Keratinocyte (primary cell): ENCODE measurements around the gene CCDC83. TPM values are rescaled to one million over a fixed set of nuclear protein-coding genes. Genes with fewer than 3 reads are reported as not detected.

ENCODE experiments used
- DNase-seq: peaks from one replicate; pipeline ENCODE4 v3.0.0-alpha.2; 2011; ENCODE audit warnings: low read depth, missing footprints, low spot score
- FAIRE-seq: peaks from 2 replicates; lab custom pipeline; 2011; peaks lifted over from hg19 to GRCh38; lab: Jason Lieb, UNC
- H2AFZ ChIP-seq: 2 replicates; pipeline ENCODE4 v1.6.0; 2012; ENCODE audit warnings: low read length, control low read depth, inconsistent platforms; ENCODE audit not compliant: control insufficient read depth
- H3K27ac ChIP-seq: 2 replicates; pipeline ENCODE4 v1.5.1; 2011; ENCODE audit warnings: low read length; ENCODE audit not compliant: control insufficient read depth, insufficient read depth
- H3K27me3 ChIP-seq: 3 replicates; pipeline ENCODE4 v1.6.0; 2011; ENCODE audit warnings: low read length; ENCODE audit not compliant: control insufficient read depth, insufficient read depth; ENCODE audit errors: extremely low read depth
- H3K36me3 ChIP-seq, 2 experiments: 2 replicates in 1 of 2; 3 replicates in 1 of 2; pipeline ENCODE4 v1.5.1; 2011; ENCODE audit warnings: low read length in 2 of 2, mild to moderate bottlenecking in 1 of 2; ENCODE audit not compliant: control insufficient read depth in 2 of 2, insufficient read depth in 2 of 2; ENCODE audit errors: extremely low read depth in 1 of 2
- H3K4me1 ChIP-seq: 3 replicates; pipeline ENCODE4 v1.5.1; 2011; ENCODE audit warnings: low read length; ENCODE audit not compliant: control insufficient read depth, insufficient read depth; ENCODE audit errors: extremely low read depth
- H3K4me2 ChIP-seq: 3 replicates; pipeline ENCODE4 v1.6.0; 2011; ENCODE audit warnings: low read depth, low read length; ENCODE audit not compliant: control insufficient read depth, insufficient read depth; ENCODE audit errors: extremely low read depth
- H3K4me3 ChIP-seq, 3 experiments: fragments of 200-600 bp in 1 of 3; sonication (generic) in 1 of 3; 2 replicates in 2 of 3; 3 replicates in 1 of 3; pipeline ENCODE4 v1.5.1; 2011 to 2016; ENCODE audit warnings: low read length in 3 of 3, mild to moderate bottlenecking in 3 of 3, control low read depth in 2 of 3, inconsistent platforms in 1 of 3, low read depth in 1 of 3, mixed read lengths in 1 of 3, mixed run types in 1 of 3, moderate library complexity in 1 of 3; ENCODE audit not compliant: control insufficient read depth in 2 of 3, insufficient read depth in 2 of 3; ENCODE audit errors: extremely low read depth in 1 of 3
- H3K79me2 ChIP-seq: 2 replicates; pipeline ENCODE4 v1.6.0; 2012; ENCODE audit warnings: low read length; ENCODE audit not compliant: control insufficient read depth, insufficient read depth
- H3K9ac ChIP-seq: 3 replicates; pipeline ENCODE4 v1.6.0; 2011; ENCODE audit warnings: low read length; ENCODE audit not compliant: control insufficient read depth, insufficient read depth; ENCODE audit errors: extremely low read depth
- H3K9me1 ChIP-seq: 3 replicates; pipeline ENCODE4 v1.6.0; 2011; ENCODE audit warnings: low read length; ENCODE audit not compliant: control insufficient read depth, insufficient read depth; ENCODE audit errors: extremely low read depth
- H3K9me3 ChIP-seq: 2 replicates; pipeline ENCODE4 v1.5.1; 2012; ENCODE audit warnings: low read depth, low read length; ENCODE audit not compliant: control insufficient read depth
- H4K20me1 ChIP-seq: 3 replicates; pipeline ENCODE4 v1.6.0; 2011; ENCODE audit warnings: low read length; ENCODE audit not compliant: control insufficient read depth, insufficient read depth; ENCODE audit errors: extremely low read depth
- CTCF ChIP-seq, 3 experiments: IDR thresholded peaks in 1 of 3; conservative IDR thresholded peaks in 1 of 3; optimal IDR thresholded peaks in 1 of 3; 2 replicates in 2 of 3; 3 replicates in 1 of 3; pipeline versions ENCODE3 to v1.5.1; 2011; ENCODE audit warnings: low read length in 3 of 3, mild to moderate bottlenecking in 3 of 3, moderate library complexity in 2 of 3, control low read depth in 1 of 3, inconsistent platforms in 1 of 3; ENCODE audit not compliant: insufficient read depth in 2 of 3; ENCODE audit errors: extremely low read depth in 1 of 3
- EZH2 ChIP-seq: IDR thresholded peaks from one replicate; pipeline ENCODE4 v1.6.1; 2012; ENCODE audit warnings: inconsistent platforms, mild to moderate bottlenecking, low read length, moderate library complexity
- dilution Hi-C: fragments of 300-500 bp; cut with MboI; formaldehyde crosslinking; loops from one replicate; pipeline ENCODE4 v1.7.0; 2020; ENCODE audit warnings: low sequenced_read_pairs; ENCODE audit not compliant: extremely low pct_ligation_motif_present
- polyA plus RNA-seq, 5 experiments: library from polyadenylated mRNA; depleted of rRNA in 3 of 5; stranded (reverse) in 3 of 5; stranded (forward) in 1 of 5; unstranded in 1 of 5; fragments of >200 nt; gene quantifications; 1 replicate in 1 of 5; 2 replicates in 3 of 5; 3 replicates in 1 of 5; pipeline versions ENCODE4 v1.2.1 to v1.2.3, GENCODE V29; 2011 to 2012; ENCODE audit warnings: missing spikeins in 2 of 5, low read depth in 1 of 5, low replicate concordance in 1 of 5

Gene CCDC83
- polyA plus RNA-seq, 1 donor (not counting 4 experiments of a cell fraction or from before 2014, with no cell fraction given) = not detected

- no peaks in the 10 kb centered on the region for H3K9me1 ChIP-seq
- H3K79me2 ChIP-seq = no peaks in the 10 kb centered on the region
- no peak overlapping the region for H2AFZ ChIP-seq
- DNase-seq (no peak), FAIRE-seq (no peak)
- H3K4me1 ChIP-seq = no peaks in the 10 kb centered on the region
- H3K36me3 ChIP-seq = no peaks in the 10 kb centered on the region
- H3K9ac ChIP-seq = no peak overlapping the region
- dilution Hi-C loops = no loop called here
- TF ChIP-seq EZH2 (no peak), CTCF (optimal IDR thresholded peaks at IDR 0.05 in 1 of 3, IDR thresholded peaks at IDR 0.05 in 1 of 3, conservative IDR thresholded peaks at IDR 0.05 in 1 of 3; ENCODE audit: extremely low read depth in 1 of 3, insufficient read depth in 2 of 3, low read length in 3 of 3) (no peak)
- H4K20me1 ChIP-seq = no peaks in the 10 kb centered on the region
- peaks cover 4% of the 10 kb centered on the region for H3K27me3 ChIP-seq
- no peak overlapping the region for H3K27ac ChIP-seq
- no peak overlapping the region for H3K4me3 ChIP-seq
- peaks cover 4% of the 10 kb centered on the region for H3K9me3 ChIP-seq
- no peak overlapping the region for H3K4me2 ChIP-seq
These were observed 59.2 kb downstream of the CCDC83 start for GRCh38 chr11:85914425-85914824.

- no peak for TF ChIP-seq CTCF (optimal IDR thresholded peaks at IDR 0.05 in 1 of 3, IDR thresholded peaks at IDR 0.05 in 1 of 3, conservative IDR thresholded peaks at IDR 0.05 in 1 of 3; ENCODE audit: extremely low read depth in 1 of 3, insufficient read depth in 2 of 3, low read length in 3 of 3)
- TF ChIP-seq EZH2 = no peak
- Histone ChIP-seq H3K36me3 (no peaks in the 10 kb centered on the region), H3K27me3 (peaks cover 4% of the 10 kb centered on the region), H3K4me3 (no peak overlapping the region), H3K27ac (no peak overlapping the region), H3K9me3 (peaks cover 4% of the 10 kb centered on the region), H4K20me1 (no peaks in the 10 kb centered on the region), H3K4me2 (no peak overlapping the region), H3K4me1 (no peaks in the 10 kb centered on the region), H3K79me2 (no peaks in the 10 kb centered on the region), H2AFZ (no peak overlapping the region), H3K9ac (no peak overlapping the region), H3K9me1 (no peaks in the 10 kb centered on the region)
- no peak for FAIRE-seq
- no peak for DNase-seq
- dilution Hi-C loops = no loop called here
These were observed 64.0 kb downstream of the CCDC83 start for GRCh38 chr11:85918910-85919794.
